CD14-positive monocyte (primary cell): ENCODE measurements around the gene NLRX1. TPM values are rescaled to one million over a fixed set of nuclear protein-coding genes. Genes with fewer than 3 reads are reported as not detected.

Source experiments
- DNase-seq, 3 donors: peaks; one replicate each; pipeline ENCODE4 v3.0.0-alpha.2; 2011 to 2022
- H2AFZ ChIP-seq: 2 replicates; pipeline ENCODE4 v1.6.0; 2012; ENCODE audit warnings: mild to moderate bottlenecking, low read depth, low read length, inconsistent platforms; ENCODE audit not compliant: insufficient read depth, poor library complexity, severe bottlenecking
- H3K27ac ChIP-seq, 2 donors: 1 replicate in 1 of 2; 2 replicates in 1 of 2; pipeline ENCODE4 v1.5.1; 2012 to 2013; ENCODE audit warnings: low read length in 2 of 2, control low read depth in 1 of 2, inconsistent platforms in 1 of 2, low read depth in 1 of 2, mild to moderate bottlenecking in 1 of 2
- H3K27me3 ChIP-seq, 2 donors: one replicate each; pipeline versions ENCODE4 v1.6.0 to v1.6.1; 2011 to 2013; ENCODE audit warnings: low read length in 2 of 2; ENCODE audit not compliant: control insufficient read depth in 2 of 2, insufficient read depth in 2 of 2
- H3K36me3 ChIP-seq, 2 donors: replicated peaks in 1 of 2; 1 replicate in 1 of 2; 2 replicates in 1 of 2; pipeline versions ENCODE4 v1.5.1 to v1.6.1; 2012 to 2013; ENCODE audit warnings: low read length in 2 of 2, control low read depth in 1 of 2, inconsistent platforms in 1 of 2, mild to moderate bottlenecking in 1 of 2; ENCODE audit not compliant: insufficient read depth in 2 of 2, control insufficient read depth in 1 of 2
- H3K4me1 ChIP-seq, 2 donors: 1 replicate in 1 of 2; 2 replicates in 1 of 2; pipeline versions ENCODE4 v1.5.1 to v1.6.1; 2012 to 2013; ENCODE audit warnings: low read length in 2 of 2, control low read depth in 1 of 2, inconsistent platforms in 1 of 2, mild to moderate bottlenecking in 1 of 2, moderate library complexity in 1 of 2; ENCODE audit not compliant: insufficient read depth in 2 of 2, control insufficient read depth in 1 of 2
- H3K4me2 ChIP-seq: replicated peaks from 2 replicates; pipeline ENCODE3; 2012; ENCODE audit warnings: low read length, moderate library complexity, mild to moderate bottlenecking; ENCODE audit not compliant: poor library complexity, severe bottlenecking; ENCODE audit errors: extremely low read depth
- H3K4me3 ChIP-seq, 3 experiments: fragments of 200-600 bp in 1 of 3; sonication (generic) in 1 of 3; replicated peaks in 1 of 3; 1 replicate in 2 of 3; 2 replicates in 1 of 3; pipeline ENCODE4 v1.5.1; 2011 to 2013; ENCODE audit warnings: low read length in 3 of 3, mild to moderate bottlenecking in 3 of 3, control low read depth in 2 of 3, low read depth in 2 of 3, inconsistent platforms in 1 of 3, moderate library complexity in 1 of 3
- H3K79me2 ChIP-seq: 2 replicates; pipeline ENCODE4 v1.6.0; 2012; ENCODE audit warnings: mild to moderate bottlenecking, control low read depth, inconsistent platforms, low read length, moderate library complexity; ENCODE audit not compliant: insufficient read depth
- H3K9ac ChIP-seq: 2 replicates; pipeline ENCODE4 v1.6.0; 2017; ENCODE audit warnings: low read length, mild to moderate bottlenecking; ENCODE audit not compliant: insufficient read depth, poor library complexity, severe bottlenecking
- H3K9me3 ChIP-seq, 2 donors: replicated peaks in 1 of 2; 1 replicate in 1 of 2; 2 replicates in 1 of 2; pipeline versions ENCODE4 v1.5.1 to v1.6.1; 2012 to 2013; ENCODE audit warnings: low read length in 2 of 2, control low read depth in 1 of 2; ENCODE audit not compliant: control insufficient read depth in 1 of 2, insufficient read depth in 1 of 2
- H4K20me1 ChIP-seq: 2 replicates; pipeline ENCODE4 v1.6.0; 2012; ENCODE audit warnings: mild to moderate bottlenecking, low read length, control low read depth, moderate library complexity; ENCODE audit not compliant: insufficient read depth
- H3K27ac Mint-ChIP-seq, 7 donors: one replicate each; pipeline ENCODE4 v1.8.0; 2020; ENCODE audit warnings: mild to moderate bottlenecking in 7 of 7, mixed read lengths in 7 of 7, moderate library complexity in 6 of 7, inconsistent platforms in 2 of 7
- H3K27me3 Mint-ChIP-seq, 3 donors: one replicate each; pipeline ENCODE4 v1.8.0; 2021 to 2022; ENCODE audit warnings: low read depth in 3 of 3, mild to moderate bottlenecking in 3 of 3, mixed read lengths in 3 of 3, moderate library complexity in 3 of 3, inconsistent platforms in 1 of 3
- H3K36me3 Mint-ChIP-seq, 2 donors: one replicate each; pipeline ENCODE4 v1.8.0; 2020; ENCODE audit warnings: mixed read lengths in 2 of 2, inconsistent platforms in 1 of 2, mild to moderate bottlenecking in 1 of 2
- H3K4me1 Mint-ChIP-seq: one replicate; pipeline ENCODE4 v1.8.0; 2020; ENCODE audit warnings: mild to moderate bottlenecking, mixed read lengths
- H3K4me3 Mint-ChIP-seq, 2 donors: one replicate each; pipeline ENCODE4 v1.8.0; 2020; ENCODE audit warnings: mild to moderate bottlenecking in 2 of 2, mixed read lengths in 2 of 2, moderate library complexity in 1 of 2
- H3K9me3 Mint-ChIP-seq, 7 donors: one replicate each; pipeline ENCODE4 v1.8.0; 2020 to 2022; ENCODE audit warnings: mixed read lengths in 7 of 7, mild to moderate bottlenecking in 6 of 7, moderate library complexity in 6 of 7, inconsistent platforms in 2 of 7
- CTCF ChIP-seq: fragments of 200-600 bp; IDR thresholded peaks from one replicate; pipeline ENCODE4 v1.8.0; 2022; ENCODE audit warnings: antibody characterized with exemption, mild to moderate bottlenecking
- WGBS: methylation state at CpG from one replicate; pipeline ENCODE4 v1.1.5; 2013; ENCODE audit warnings: missing lambda C conversion rate; ENCODE audit not compliant: insufficient coverage; 5-methylcytosine and 5-hydroxymethylcytosine counted together
- intact Hi-C, 2 donors: fragments of 100-400 bp; cut with micrococcal nuclease; formaldehyde crosslinking; loops; one replicate each; pipeline versions ENCODE4 v1.15.0 to v1.15.1; 2023
- polyA plus RNA-seq, 3 donors: library from polyadenylated mRNA; depleted of rRNA in 1 of 3; unstranded in 2 of 3; stranded (reverse) in 1 of 3; fragments of 300-500 nt in 2 of 3; fragments of >200 nt in 1 of 3; fragmentation: Illumina TruSeq in 2 of 3; gene quantifications; 1 replicate in 2 of 3; 2 replicates in 1 of 3; pipeline ENCODE4 v1.2.3, GENCODE V29; 2012 to 2021

NLRX1 gene
- polyA plus RNA-seq, 3 donors, result 13.7 to 15.5 (median 14.2) TPM

DNA sequence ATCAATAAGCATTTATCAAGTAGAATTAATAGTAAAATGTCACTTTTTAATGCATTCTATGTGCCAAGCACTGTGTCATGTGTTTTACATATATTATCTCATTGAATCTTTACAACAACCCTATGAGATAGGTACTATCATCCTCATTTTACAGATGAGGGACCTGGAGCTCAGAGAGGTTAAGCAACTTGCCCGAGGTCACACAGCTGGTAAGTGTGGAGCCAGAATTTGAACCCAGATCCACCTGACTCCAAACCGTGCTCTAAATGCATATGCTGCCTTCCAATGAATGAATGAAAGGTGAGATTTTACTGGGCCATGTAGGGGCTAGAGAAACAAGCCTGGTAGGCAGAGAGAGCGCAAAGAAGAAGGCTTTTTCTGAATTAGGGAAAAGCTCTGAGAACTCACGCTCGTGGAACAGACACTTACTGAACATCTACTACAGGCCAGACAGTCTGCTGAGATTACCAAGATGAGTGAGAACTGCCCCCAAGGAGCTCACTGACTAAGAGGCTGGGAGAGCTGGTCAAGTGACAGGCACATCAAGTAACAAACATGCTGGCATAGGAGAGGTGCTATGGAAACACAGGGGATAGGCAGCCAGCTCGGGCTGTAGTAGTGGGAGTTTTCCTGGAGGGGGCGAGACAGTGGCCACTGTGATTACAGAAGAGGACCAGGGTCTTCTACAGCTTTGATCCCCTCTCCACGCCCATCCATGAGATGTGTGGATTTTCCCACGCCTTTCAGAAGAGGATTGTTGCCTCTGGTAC, 15.3 kb upstream of the NLRX1 start:
- H3K27ac ChIP-seq, result no peak overlapping the region
- no peak overlapping the region for H3K4me2 ChIP-seq
- H3K9me3 ChIP-seq, result peaks cover 0 to 6% of the 10 kb centered on the region in 2 donors
- TF ChIP-seq CTCF, result peak; percentile 11
- no peak overlapping the region for H2AFZ ChIP-seq
- H3K36me3 ChIP-seq, result no peaks in the 10 kb centered on the region
- Mint-ChIP-seq H3K36me3 (no peaks in the 10 kb centered on the region), H3K4me1 (peaks cover 24% of the 10 kb centered on the region), H3K27ac (no peak overlapping the region), H3K9me3 (peaks cover 0 to 22% (median 0%) of the 10 kb centered on the region in 7 donors), H3K4me3 (no peak overlapping the region), H3K27me3 (peaks cover 50 to 71% (median 62%) of the 10 kb centered on the region in 3 donors)
- H3K9ac ChIP-seq, result no peak overlapping the region
- H3K4me3 ChIP-seq, result no peak overlapping the region
- H3K79me2 ChIP-seq, result no peaks in the 10 kb centered on the region
- DNase-seq, result no peak
- WGBS, result 97% methylated on average over 3 of the region's 9 CpGs
- H3K4me1 ChIP-seq, result peaks cover 12 to 18% of the 10 kb centered on the region in 2 donors
- intact Hi-C loops, result no loop called here
- peaks cover 26 to 34% of the 10 kb centered on the region in 2 donors for H3K27me3 ChIP-seq
- H4K20me1 ChIP-seq, result no peaks in the 10 kb centered on the region

DNA sequence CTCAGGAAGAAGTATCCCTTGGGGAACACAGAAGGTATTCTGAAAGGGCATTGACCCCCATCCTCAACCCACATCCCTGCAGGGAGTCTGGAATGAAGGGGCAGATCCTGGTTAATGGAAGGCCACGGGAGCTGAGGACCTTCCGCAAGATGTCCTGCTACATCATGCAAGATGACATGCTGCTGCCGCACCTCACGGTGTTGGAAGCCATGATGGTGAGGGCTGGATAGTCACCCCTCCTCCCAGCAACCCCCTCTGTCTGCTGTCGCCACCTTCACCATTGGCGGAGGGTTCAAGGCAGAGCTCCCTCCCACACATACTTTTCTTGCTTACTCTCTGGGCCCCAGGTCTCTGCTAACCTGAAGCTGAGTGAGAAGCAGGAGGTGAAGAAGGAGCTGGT, 14.3 kb upstream of the NLRX1 start:
- no peak overlapping the region for H3K4me3 Mint-ChIP-seq
- H3K9me3 Mint-ChIP-seq, result peaks cover 0 to 18% (median 0%) of the 10 kb centered on the region in 7 donors
- no CpG with 5 or more reads among the region's 6 CpGs for WGBS
- no peak for TF ChIP-seq CTCF
- no peaks in the 10 kb centered on the region for H4K20me1 ChIP-seq
- no peaks in the 10 kb centered on the region for H3K36me3 Mint-ChIP-seq
- no peak overlapping the region for H3K27ac Mint-ChIP-seq
- intact Hi-C loops, result no loop called here
- H3K27me3 ChIP-seq, result peaks cover 21 to 27% of the 10 kb centered on the region in 2 donors
- no peaks in the 10 kb centered on the region for H3K36me3 ChIP-seq
- no peak overlapping the region for H3K27ac ChIP-seq
- DNase-seq, result no peak
- H3K4me2 ChIP-seq, result no peak overlapping the region
- H3K4me1 ChIP-seq, result peaks cover 7 to 10% of the 10 kb centered on the region in 2 donors
- no peak overlapping the region for H3K4me3 ChIP-seq
- H2AFZ ChIP-seq, result no peak overlapping the region
- H3K4me1 Mint-ChIP-seq, result peaks cover 18% of the 10 kb centered on the region
- no peaks in the 10 kb centered on the region for H3K9me3 ChIP-seq
- H3K9ac ChIP-seq, result no peak overlapping the region
- peaks cover 44 to 62% (median 55%) of the 10 kb centered on the region in 3 donors for H3K27me3 Mint-ChIP-seq
- H3K79me2 ChIP-seq, result no peaks in the 10 kb centered on the region
